HEK293T (cell line): ENCODE data around the gene GNLY.

ENCODE experiments used
- BHLHE40 ChIP-seq: fragments of 450-650 bp; IDR thresholded peaks from 2 replicates; pipeline ENCODE4 v1.6.1; 2016; ENCODE audit warnings: mild to moderate bottlenecking, moderate library complexity, borderline replicate concordance
- ELF4 ChIP-seq: fragments of 450-650 bp; IDR thresholded peaks from 2 replicates; pipeline ENCODE4 v1.6.1; 2017; ENCODE audit warnings: antibody characterized with exemption
- FOXA1 ChIP-seq: fragments of 450-650 bp; IDR thresholded peaks from 2 replicates; pipeline ENCODE4 v1.6.1; 2016; ENCODE audit warnings: mild to moderate bottlenecking
- FOXK2 ChIP-seq: fragments of 450-650 bp; IDR thresholded peaks from 2 replicates; pipeline ENCODE4 v1.6.1; 2016; ENCODE audit warnings: mild to moderate bottlenecking
- FOXM1 ChIP-seq: fragments of 450-650 bp; IDR thresholded peaks from 2 replicates; pipeline ENCODE4 v1.6.1; 2017; ENCODE audit warnings: mild to moderate bottlenecking, borderline replicate concordance
- HDGF ChIP-seq: fragments of 450-650 bp; IDR thresholded peaks from 2 replicates; pipeline ENCODE4 v1.6.1; 2017; ENCODE audit warnings: antibody characterized with exemption, borderline replicate concordance
- LEF1 ChIP-seq: fragments of 450-650 bp; IDR thresholded peaks from 2 replicates; pipeline ENCODE4 v1.6.1; 2017; ENCODE audit warnings: mild to moderate bottlenecking, borderline replicate concordance
- NFRKB ChIP-seq: fragments of 450-650 bp; IDR thresholded peaks from 2 replicates; pipeline ENCODE4 v1.6.1; 2016; ENCODE audit warnings: mild to moderate bottlenecking, moderate library complexity
- PKNOX1 ChIP-seq: fragments of 450-650 bp; IDR thresholded peaks from 2 replicates; pipeline ENCODE4 v1.6.1; 2016
- SUZ12 ChIP-seq: fragments of 450-650 bp; IDR thresholded peaks from 2 replicates; pipeline ENCODE4 v1.6.1; 2016; ENCODE audit warnings: mild to moderate bottlenecking
- TARDBP ChIP-seq: fragments of 450-650 bp; IDR thresholded peaks from 2 replicates; pipeline ENCODE4 v1.6.1; 2016

DNA sequence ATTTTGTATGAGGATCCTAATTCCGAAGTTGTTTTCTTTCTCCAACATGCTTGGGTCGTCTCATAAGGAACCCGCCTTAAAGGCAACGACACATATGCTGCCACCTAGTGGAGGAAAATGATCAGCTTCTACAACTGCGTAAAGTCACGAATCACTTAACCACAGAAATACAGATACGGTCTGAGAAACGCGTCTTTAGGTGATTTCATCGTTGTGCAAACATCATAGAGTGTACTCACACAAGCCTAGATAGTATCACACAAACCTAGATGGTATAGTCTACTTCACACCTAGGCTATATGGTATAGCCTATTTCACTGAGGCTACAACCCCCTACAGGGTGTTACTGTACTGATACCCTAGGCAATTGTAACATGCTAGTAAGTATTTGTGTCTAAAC is 13.1 kb downstream of the GNLY start:
- TF ChIP-seq BHLHE40 = no peak
- no peak for TF ChIP-seq LEF1
- no peak for TF ChIP-seq TARDBP
- no peak for TF ChIP-seq PKNOX1
- no peak for TF ChIP-seq FOXK2
- TF ChIP-seq ELF4 = no peak
- no peak for TF ChIP-seq SUZ12
- TF ChIP-seq FOXM1 = no peak
- TF ChIP-seq NFRKB = no peak
- no peak for TF ChIP-seq HDGF
- TF ChIP-seq FOXA1 = 0 out of 2 replicates have a peak, but pooled peaks have one; percentile 19
